ENCODE results near the gene PCSK7.

Gene PCSK7

GRCh38 chr11:117192401-117192875, 39.4 kb downstream of the PCSK7 start:
- H3K27me3 ChIP-seq (ENCODE audit: low read length) = no peaks in the 10 kb centered on the region
- H3K79me2 ChIP-seq (ENCODE audit: insufficient read depth, low read length) = no peaks in the 10 kb centered on the region
- no peaks in the 10 kb centered on the region for H3K9me2 ChIP-seq (replicated peaks; ENCODE audit: insufficient read depth, low read length)
- H3K4me2 ChIP-seq (ENCODE audit: low read depth, low read length, poor library complexity, severe bottlenecking) = no peak overlapping the region
- H3K4me3 ChIP-seq (ENCODE audit: insufficient read depth, low read length, poor library complexity, severe bottlenecking) = no peak overlapping the region
- no peaks in the 10 kb centered on the region for H3K36me3 ChIP-seq (ENCODE audit: low read length)
- no peaks in the 10 kb centered on the region for H3K9me3 ChIP-seq (ENCODE audit: insufficient read depth, low read length)
- no peak overlapping the region for H2AFZ ChIP-seq (ENCODE audit: low read depth, low read length, severe bottlenecking)
- H3K27ac ChIP-seq (ENCODE audit: low read depth, low read length) = no peak overlapping the region
- H3F3A ChIP-seq (ENCODE audit: insufficient read depth) = no peaks in the 10 kb centered on the region
- no peak for TF ChIP-seq EZH2phosphoT487 (conservative IDR thresholded peaks at IDR 0.05; ENCODE audit: low read length)
- no peak for TF ChIP-seq CTCF (IDR thresholded peaks at IDR 0.05; ENCODE audit: insufficient read depth, low read length, poor library complexity, severe bottlenecking)
- no peak overlapping the region for H3K9ac ChIP-seq (ENCODE audit: low read length)
- no peaks in the 10 kb centered on the region for H4K20me1 ChIP-seq (ENCODE audit: low read depth, low read length)

- TF ChIP-seq CTCF (IDR thresholded peaks at IDR 0.05; ENCODE audit: insufficient read depth, low read length, poor library complexity, severe bottlenecking) (no peak), EZH2phosphoT487 (conservative IDR thresholded peaks at IDR 0.05; ENCODE audit: low read length) (no peak)
- no peaks in the 10 kb centered on the region for H3K9me2 ChIP-seq (replicated peaks; ENCODE audit: insufficient read depth, low read length)
- no peak overlapping the region for H3K4me3 ChIP-seq (ENCODE audit: insufficient read depth, low read length, poor library complexity, severe bottlenecking)
- no peaks in the 10 kb centered on the region for H3F3A ChIP-seq (ENCODE audit: insufficient read depth)
- no peaks in the 10 kb centered on the region for H3K36me3 ChIP-seq (ENCODE audit: low read length)
- no peaks in the 10 kb centered on the region for H3K9me3 ChIP-seq (ENCODE audit: insufficient read depth, low read length)
- H3K27ac ChIP-seq (ENCODE audit: low read depth, low read length) = no peak overlapping the region
- no peaks in the 10 kb centered on the region for H3K27me3 ChIP-seq (ENCODE audit: low read length)
- no peak overlapping the region for H3K9ac ChIP-seq (ENCODE audit: low read length)
- H3K79me2 ChIP-seq (ENCODE audit: insufficient read depth, low read length) = no peaks in the 10 kb centered on the region
- no peaks in the 10 kb centered on the region for H4K20me1 ChIP-seq (ENCODE audit: low read depth, low read length)
- H2AFZ ChIP-seq (ENCODE audit: low read depth, low read length, severe bottlenecking) = no peak overlapping the region
- H3K4me2 ChIP-seq (ENCODE audit: low read depth, low read length, poor library complexity, severe bottlenecking) = no peak overlapping the region
These were observed 40.0 kb downstream of the PCSK7 start for GRCh38 chr11:117191680-117192400.

- H2AFZ ChIP-seq (ENCODE audit: low read depth, low read length, severe bottlenecking) = peak overlapping the region; percentile 6
- H3K9me3 ChIP-seq (ENCODE audit: insufficient read depth, low read length) = no peaks in the 10 kb centered on the region
- no peaks in the 10 kb centered on the region for H3K9me2 ChIP-seq (replicated peaks; ENCODE audit: insufficient read depth, low read length)
- H4K20me1 ChIP-seq (ENCODE audit: low read depth, low read length) = no peaks in the 10 kb centered on the region
- TF ChIP-seq EZH2phosphoT487 (conservative IDR thresholded peaks at IDR 0.05; ENCODE audit: low read length) (no peak), CTCF (IDR thresholded peaks at IDR 0.05; ENCODE audit: insufficient read depth, low read length, poor library complexity, severe bottlenecking) (no peak)
- H3K4me2 ChIP-seq (ENCODE audit: low read depth, low read length, poor library complexity, severe bottlenecking) = no peak overlapping the region
- peak overlapping the region; percentile 7 for H3K27ac ChIP-seq (ENCODE audit: low read depth, low read length)
- H3K27me3 ChIP-seq (ENCODE audit: low read length) = no peaks in the 10 kb centered on the region
- H3F3A ChIP-seq (ENCODE audit: insufficient read depth) = no peaks in the 10 kb centered on the region
- H3K79me2 ChIP-seq (ENCODE audit: insufficient read depth, low read length) = no peaks in the 10 kb centered on the region
- no peak overlapping the region for H3K4me3 ChIP-seq (ENCODE audit: insufficient read depth, low read length, poor library complexity, severe bottlenecking)
- 0 out of 2 replicates have a peak overlapping the region, but pooled peaks have one; percentile 6 for H3K9ac ChIP-seq (ENCODE audit: low read length)
- no peaks in the 10 kb centered on the region for H3K36me3 ChIP-seq (ENCODE audit: low read length)
These were observed 41.8 kb downstream of the PCSK7 start for GRCh38 chr11:117189941-117190544.
